HuH-7 (cell line): Measurements from ENCODE around the gene NUDT3.
A peak's percentile ranks its signal among the peaks of the same experiment; 100 is the strongest.
"Not testable (repeated sequence)": the region's sequence is repeated elsewhere in the genome, so short reads cannot be mapped to it uniquely, and the experiment has no call there.

Experiments used
- DNase-seq: peaks from one replicate; pipeline ENCODE4 v3.0.0; 2011; ENCODE audit warnings: low spot score

Gene NUDT3

GRCh38 chr6:34285448-34286164 lies 106.9 kb downstream of the NUDT3 start:
- DNase-seq, result no peak

- DNase-seq, result no peak
These were observed 107.7 kb downstream of the NUDT3 start for GRCh38 chr6:34284563-34285447.

- DNase-seq, result no peak
These were observed 110.7 kb downstream of the NUDT3 start for GRCh38 chr6:34281702-34282334.

- no peak for DNase-seq
These were observed 112.3 kb downstream of the NUDT3 start for GRCh38 chr6:34280216-34280615.

- DNase-seq, result no peak
These were observed 113.6 kb downstream of the NUDT3 start for GRCh38 chr6:34278833-34279232.

GRCh38 chr6:34277763-34278112 lies 114.7 kb downstream of the NUDT3 start:
- no peak for DNase-seq

- peak; percentile 36 for DNase-seq
These were observed 115.3 kb downstream of the NUDT3 start for GRCh38 chr6:34276881-34277762.

- no peak for DNase-seq
These were observed 116.3 kb downstream of the NUDT3 start for GRCh38 chr6:34276191-34276590.

GRCh38 chr6:34275128-34275804 lies 117.2 kb downstream of the NUDT3 start:
- DNase-seq, result no peak

- DNase-seq, result no peak
These were observed 118.3 kb downstream of the NUDT3 start for GRCh38 chr6:34274129-34274528.

GRCh38 chr6:34273242-34273805 lies 119.1 kb downstream of the NUDT3 start:
- DNase-seq, result no peak

GRCh38 chr6:34272013-34272926 lies 120.2 kb downstream of the NUDT3 start:
- peak; percentile 51 for DNase-seq

GRCh38 chr6:34269658-34270341 lies 122.7 kb downstream of the NUDT3 start:
- not testable (repeated sequence) for DNase-seq

GRCh38 chr6:34269132-34269531 lies 123.3 kb downstream of the NUDT3 start:
- not testable (repeated sequence) for DNase-seq

GRCh38 chr6:34267746-34268145 lies 124.7 kb downstream of the NUDT3 start:
- DNase-seq, result no peak

- DNase-seq, result not testable (repeated sequence)
These were observed 129.0 kb downstream of the NUDT3 start for GRCh38 chr6:34263484-34263883.

GRCh38 chr6:34260576-34261267 lies 131.7 kb downstream of the NUDT3 start:
- DNase-seq, result no peak

- DNase-seq, result no peak
These were observed 132.9 kb downstream of the NUDT3 start for GRCh38 chr6:34259529-34260069.
